ENCODE results near the gene SF1.

- TF ChIP-seq CTCF (IDR thresholded peaks at IDR 0.05): no peak
- no peak for TF ChIP-seq POLR2A (IDR thresholded peaks at IDR 0.05)
Measured at GRCh38 chr11:64778223-64778472, 194 bp downstream of the SF1 start.

Measured in adrenal gland (tissue), 5 donors.